ENCODE data around the gene LRIT3.
A peak's percentile ranks its signal among the peaks of the same experiment; 100 is the strongest.

Gene LRIT3

GRCh38 chr4:109820563-109820962 is 27.3 kb upstream of the LRIT3 start:
- TF ChIP-seq CTCF (IDR thresholded peaks at IDR 0.05; ENCODE audit: insufficient read depth, low read depth, low read length, missing control alignments), result no peak
- no peak for DNase-seq (ENCODE audit: low read depth)
- no peak overlapping the region for H3K4me3 ChIP-seq (ENCODE audit: low read length)

GRCh38 chr4:109821185-109821584 is 26.7 kb upstream of the LRIT3 start:
- H3K4me3 ChIP-seq (ENCODE audit: low read length), result no peak overlapping the region
- DNase-seq (ENCODE audit: low read depth), result no peak
- no peak for TF ChIP-seq CTCF (IDR thresholded peaks at IDR 0.05; ENCODE audit: insufficient read depth, low read depth, low read length, missing control alignments)

- DNase-seq (ENCODE audit: low read depth), result peak; percentile 12
- peak; percentile 37 for TF ChIP-seq CTCF (IDR thresholded peaks at IDR 0.05; ENCODE audit: insufficient read depth, low read depth, low read length, missing control alignments)
- H3K4me3 ChIP-seq (ENCODE audit: low read length), result no peak overlapping the region
These were observed 21.2 kb upstream of the LRIT3 start for GRCh38 chr4:109826719-109827118.

- TF ChIP-seq CTCF (IDR thresholded peaks at IDR 0.05; ENCODE audit: insufficient read depth, low read depth, low read length, missing control alignments), result no peak
- no peak for DNase-seq (ENCODE audit: low read depth)
- no peak within 1 kb of the TSS for H3K4me3 ChIP-seq (ENCODE audit: low read length)
These were observed 20.2 kb upstream of the LRIT3 start, which contains the start of gene RRH for GRCh38 chr4:109827672-109828071. Gene RRH (plus strand): TSS chr4:109827972. CDS start chr4:109828028, 56 bp downstream.

DNA sequence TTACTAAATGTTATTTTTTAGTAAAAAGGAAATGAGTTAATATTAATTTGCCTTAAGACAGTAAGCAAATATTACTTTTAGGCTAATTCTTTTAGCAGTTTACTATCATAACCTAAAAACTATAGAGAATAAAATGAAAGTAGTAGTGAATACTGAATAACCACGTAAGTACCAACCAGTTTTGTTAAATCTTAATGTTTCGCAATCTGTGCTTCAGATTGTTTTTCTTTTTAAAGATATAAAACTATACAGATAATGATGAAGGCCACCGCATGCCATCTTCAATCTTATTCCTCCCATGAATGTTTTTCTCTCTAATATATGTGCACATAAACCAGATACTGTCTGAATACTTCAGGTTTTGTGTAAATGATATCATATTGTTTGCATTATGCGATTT is 14.2 kb upstream of the LRIT3 start:
- TF ChIP-seq CTCF (IDR thresholded peaks at IDR 0.05; ENCODE audit: insufficient read depth, low read depth, low read length, missing control alignments), result no peak
- H3K4me3 ChIP-seq (ENCODE audit: low read length), result no peak overlapping the region
- no peak for DNase-seq (ENCODE audit: low read depth)

GRCh38 chr4:109836985-109837384 is 10.9 kb upstream of the LRIT3 start:
- TF ChIP-seq CTCF (IDR thresholded peaks at IDR 0.05; ENCODE audit: insufficient read depth, low read depth, low read length, missing control alignments), result no peak
- no peak for DNase-seq (ENCODE audit: low read depth)
- H3K4me3 ChIP-seq (ENCODE audit: low read length), result no peak overlapping the region

DNA sequence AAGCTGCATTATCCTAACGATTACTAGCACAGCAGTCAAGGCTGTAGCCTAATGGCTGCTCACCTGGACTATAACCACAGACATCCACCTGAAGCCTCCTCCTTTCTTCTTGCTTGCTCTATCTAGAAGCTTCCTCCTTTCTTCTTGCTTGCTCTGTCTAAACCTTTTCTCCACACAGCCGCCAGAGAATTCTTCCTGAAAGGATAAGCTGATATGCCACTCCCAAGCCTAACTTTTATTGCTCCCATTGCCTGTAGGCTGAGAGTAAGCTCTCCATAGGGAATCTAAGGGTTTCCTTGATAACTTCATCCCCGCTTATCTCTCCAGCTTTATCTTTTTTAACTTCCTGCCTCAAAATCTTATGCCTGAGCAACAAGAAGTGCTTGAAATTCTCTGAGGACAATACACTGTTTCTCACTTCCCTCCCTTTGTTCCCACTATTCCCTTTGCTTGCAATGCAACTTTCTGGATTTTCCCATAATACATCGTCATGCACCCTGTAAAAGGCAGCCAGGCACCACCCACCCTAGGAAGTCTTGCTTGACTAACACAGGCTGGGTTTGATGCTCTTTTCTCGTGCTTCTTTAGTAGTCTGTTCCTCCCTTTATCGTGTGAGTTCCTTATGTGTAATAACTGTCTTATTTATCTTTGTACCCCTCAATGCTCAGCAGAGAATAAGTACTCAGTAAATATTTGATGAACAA is 1.4 kb upstream of the LRIT3 start:
- no peak overlapping the region for H3K4me3 ChIP-seq (ENCODE audit: low read length)
- DNase-seq (ENCODE audit: low read depth), result no peak
- TF ChIP-seq CTCF (IDR thresholded peaks at IDR 0.05; ENCODE audit: insufficient read depth, low read depth, low read length, missing control alignments), result no peak

All from epithelial cell of esophagus (primary cell).